K562 (cell line): ENCODE results near the gene MCL1. TPM values are rescaled to one million over a fixed set of nuclear protein-coding genes. Genes with fewer than 3 reads are reported as not detected.

Source experiments
- BCLAF1 ChIP-seq, 2 experiments: fragments of 450-650 bp in 1 of 2; IDR thresholded peaks; 2 replicates each; pipeline ENCODE4 v1.6.1; 2011 to 2017; ENCODE audit warnings: low read depth in 2 of 2, antibody characterized with exemption in 1 of 2, borderline replicate concordance in 1 of 2, low read length in 1 of 2, mild to moderate bottlenecking in 1 of 2, mixed read lengths in 1 of 2; ENCODE audit not compliant: control insufficient read depth in 1 of 2
- CHAMP1 ChIP-seq: fragments of 450-650 bp; IDR thresholded peaks from 2 replicates; pipeline ENCODE4 v1.6.1; 2016; ENCODE audit warnings: mild to moderate bottlenecking
- CHD1 ChIP-seq: fragments of 200-600 bp; sonication (generic); IDR thresholded peaks from one replicate; pipeline ENCODE4 v1.6.1; 2012; ENCODE audit warnings: mild to moderate bottlenecking, moderate library complexity, low read length, inconsistent platforms
- CREM ChIP-seq: IDR thresholded peaks from 2 replicates; pipeline ENCODE4 v1.6.1; 2014; ENCODE audit warnings: antibody characterized with exemption, low read depth
- MECOM ChIP-seq: fragments of 250-450 bp; sonication (Bioruptor Pico); IDR thresholded peaks from 2 replicates; pipeline ENCODE4 v1.8.0; 2022; ENCODE audit warnings: inconsistent platforms
- NCOA1 ChIP-seq: fragments of 450-650 bp; IDR thresholded peaks from 2 replicates; pipeline ENCODE4 v1.6.1; 2016; ENCODE audit warnings: low read depth
- NFIX ChIP-seq: fragments of 250-450 bp; sonication (Bioruptor Pico); IDR thresholded peaks from 2 replicates; pipeline ENCODE4 v1.4.0; 2020; ENCODE audit warnings: low read depth, mild to moderate bottlenecking, moderate library complexity
- NR2F6 ChIP-seq: fragments of 450-650 bp; formaldehyde crosslinking; IDR thresholded peaks from 2 replicates; pipeline ENCODE4 v1.4.0; 2020; ENCODE audit warnings: mild to moderate bottlenecking
- PCBP2 ChIP-seq: fragments of 200-400 bp; formaldehyde crosslinking; IDR thresholded peaks from 2 replicates; pipeline ENCODE4 v1.6.1; 2018; ENCODE audit warnings: low read length, low read depth, mild to moderate bottlenecking, moderate library complexity; ENCODE audit not compliant: poor library complexity, severe bottlenecking
- SRSF3 ChIP-seq: fragments of 200-400 bp; formaldehyde crosslinking; IDR thresholded peaks from 2 replicates; pipeline ENCODE4 v1.6.1; 2016; ENCODE audit warnings: mild to moderate bottlenecking, low read length, moderate library complexity; ENCODE audit not compliant: insufficient read depth
- SUPT5H ChIP-seq: fragments of 450-650 bp; IDR thresholded peaks from 2 replicates; pipeline ENCODE4 v1.6.1; 2016
- TEAD4 ChIP-seq, 2 experiments: sonication (generic) in 1 of 2; formaldehyde crosslinking in 1 of 2; IDR thresholded peaks; 2 replicates each; pipeline versions ENCODE4 v1.6.1 to v1.8.0; 2012 to 2022; ENCODE audit warnings: borderline replicate concordance in 1 of 2, inconsistent platforms in 1 of 2, low read length in 1 of 2, mild to moderate bottlenecking in 1 of 2, missing genetic modification reagents in 1 of 2
- TOE1 ChIP-seq, 2 experiments: fragments of 450-650 bp in 1 of 2; sonication (generic) in 1 of 2; formaldehyde crosslinking in 1 of 2; IDR thresholded peaks; 2 replicates each; pipeline versions ENCODE4 v1.7.1 to v1.8.0; 2016 to 2022; ENCODE audit warnings: borderline replicate concordance in 2 of 2, mild to moderate bottlenecking in 2 of 2, antibody characterized with exemption in 1 of 2, inconsistent platforms in 1 of 2, low read depth in 1 of 2, missing genetic modification reagents in 1 of 2, moderate library complexity in 1 of 2
- ZBTB34 ChIP-seq: fragments of 250-450 bp; sonication (Bioruptor Pico); IDR thresholded peaks from 2 replicates; pipeline ENCODE4 v1.8.0; 2021; ENCODE audit warnings: mild to moderate bottlenecking, moderate library complexity
- ZKSCAN3 ChIP-seq: fragments of 250-450 bp; sonication (Bioruptor Pico); IDR thresholded peaks from 2 replicates; pipeline ENCODE4 v1.4.0; 2020
- ZNF12 ChIP-seq: sonication (generic); formaldehyde crosslinking; IDR thresholded peaks from 2 replicates; pipeline ENCODE4 v1.4.0; 2020; ENCODE audit warnings: mild to moderate bottlenecking, missing genetic modification reagents
- ZNF134 ChIP-seq: fragments of 250-450 bp; sonication (Bioruptor Pico); conservative IDR thresholded peaks from 2 replicates; pipeline ENCODE4 v1.4.0; 2020
- ZNF282 ChIP-seq: sonication (generic); formaldehyde crosslinking; IDR thresholded peaks from 2 replicates; pipeline ENCODE4 v1.8.1; 2023; ENCODE audit warnings: missing genetic modification reagents
- ZNF408 ChIP-seq: fragments of 250-450 bp; sonication (Bioruptor Pico); IDR thresholded peaks from 2 replicates; pipeline ENCODE4 v1.4.0; 2020; ENCODE audit warnings: low read depth, mild to moderate bottlenecking, moderate library complexity
- ZNF431 ChIP-seq: sonication (generic); formaldehyde crosslinking; IDR thresholded peaks from 2 replicates; pipeline ENCODE4 v1.8.0; 2022; ENCODE audit warnings: mild to moderate bottlenecking, missing genetic modification reagents
- ZNF830 ChIP-seq: fragments of 250-450 bp; sonication (Bioruptor Pico); IDR thresholded peaks from 2 replicates; pipeline ENCODE4 v1.5.0; 2021; ENCODE audit warnings: mild to moderate bottlenecking
- polyA plus RNA-seq, 8 experiments: library from polyadenylated mRNA; depleted of rRNA in 4 of 8; stranded (reverse) in 5 of 8; unstranded in 3 of 8; fragments of >200 nt; fragmentation: Nextera tagmentation in 2 of 8; fragmentation: Illumina TruSeq in 1 of 8; extraction: Ambion mirVana in 2 of 8; extraction: Trizol in 1 of 8; gene quantifications; 2 replicates each; pipeline versions ENCODE4 v1.2.1 to v1.2.3, GENCODE V29; 2011 to 2014; ENCODE audit warnings: inconsistent platforms in 1 of 8, missing spikeins in 1 of 8
- total RNA-seq, 7 experiments: library from RNA; depleted of rRNA in 6 of 7; stranded (reverse); fragments of >200 nt in 6 of 7; fragmentation: Illumina TruSeq in 2 of 7; extraction: Trizol in 2 of 7; gene quantifications; 2 replicates each; pipeline versions ENCODE4 v1.2.1 to v1.2.3, GENCODE V29; 2011 to 2021; ENCODE audit warnings: low replicate concordance in 1 of 7

MCL1 gene
- total and polyA plus RNA-seq, 9 of the 15 experiments (the other 6 are each of a cell fraction or from before 2014, with no cell fraction given) = 27.1 to 224 (median 138) TPM

- TF ChIP-seq BCLAF1 (IDR thresholded peaks at IDR 0.05; ENCODE audit: borderline replicate concordance in 1 of 2, control insufficient read depth in 1 of 2, low read depth in 2 of 2, low read length in 1 of 2) (no peak), ZNF134 (CRISPR knock-in tag) (no peak), TEAD4 (IDR thresholded peaks at IDR 0.05; ENCODE audit: low read length) (no peak; the same call in 1 of the 2 replicates), TEAD4 (CRISPR knock-in tag; IDR thresholded peaks at IDR 0.05; ENCODE audit: borderline replicate concordance) (no peak), ZKSCAN3 (CRISPR knock-in tag) (no peak), SUPT5H (no peak; the same call in 1 of the 2 replicates), MECOM (no peak), NFIX (CRISPR knock-in tag) (no peak), ZNF431 (CRISPR knock-in tag) (0 out of 2 replicates have a peak, but pooled peaks have one; percentile 26), CHD1 (no peak), CHAMP1 (no peak), ZBTB34 (0 out of 2 replicates have a peak, but pooled peaks have one; percentile 29), NCOA1 (no peak), PCBP2 (no peak), ZNF12 (CRISPR knock-in tag) (no peak), ZNF830 (CRISPR knock-in tag) (no peak), NR2F6 (CRISPR knock-in tag) (no peak), CREM (no peak), SRSF3 (no peak), ZNF282 (CRISPR knock-in tag) (no peak), TOE1 (IDR thresholded peaks at IDR 0.05; ENCODE audit: borderline replicate concordance) (no peak), TOE1 (CRISPR knock-in tag; IDR thresholded peaks at IDR 0.05; ENCODE audit: borderline replicate concordance, low read depth) (no peak), ZNF408 (CRISPR knock-in tag) (no peak)
These were observed 36.2 kb upstream of the MCL1 start (continued) for GRCh38 chr1:150615346-150616201.
